Effector memory CD4-positive, alpha-beta T cell (primary cell): ENCODE data around the gene CDC42BPB.

Experiments
- DNase-seq, 3 donors: peaks; one replicate each; pipeline ENCODE4 v3.0.0-alpha.2; 2020
- H3K27ac ChIP-seq: 2 replicates; pipeline ENCODE4 v1.7.0; 2013; ENCODE audit warnings: mild to moderate bottlenecking, low read length, moderate library complexity; ENCODE audit not compliant: insufficient read depth, poor library complexity, severe bottlenecking
- H3K27me3 ChIP-seq: replicated peaks from 2 replicates; pipeline ENCODE4 v1.7.0; 2013; ENCODE audit warnings: mild to moderate bottlenecking, low read length; ENCODE audit not compliant: insufficient read depth, control insufficient read depth, poor library complexity, severe bottlenecking
- H3K36me3 ChIP-seq: 2 replicates; pipeline ENCODE4 v1.7.0; 2013; ENCODE audit warnings: mild to moderate bottlenecking, low read length, moderate library complexity; ENCODE audit not compliant: control insufficient read depth, insufficient read depth
- H3K4me1 ChIP-seq: 2 replicates; pipeline ENCODE4 v1.7.0; 2013; ENCODE audit warnings: low read length, mild to moderate bottlenecking; ENCODE audit not compliant: control insufficient read depth, insufficient read depth, poor library complexity, severe bottlenecking
- H3K4me3 ChIP-seq: 2 replicates; pipeline ENCODE4 v1.7.0; 2013; ENCODE audit warnings: low read length, low read depth, mild to moderate bottlenecking; ENCODE audit not compliant: insufficient read depth, poor library complexity, severe bottlenecking
- H3K9me3 ChIP-seq: 2 replicates; pipeline ENCODE4 v1.7.0; 2013; ENCODE audit warnings: mild to moderate bottlenecking, low read length, moderate library complexity; ENCODE audit not compliant: control insufficient read depth

CDC42BPB gene

DNA sequence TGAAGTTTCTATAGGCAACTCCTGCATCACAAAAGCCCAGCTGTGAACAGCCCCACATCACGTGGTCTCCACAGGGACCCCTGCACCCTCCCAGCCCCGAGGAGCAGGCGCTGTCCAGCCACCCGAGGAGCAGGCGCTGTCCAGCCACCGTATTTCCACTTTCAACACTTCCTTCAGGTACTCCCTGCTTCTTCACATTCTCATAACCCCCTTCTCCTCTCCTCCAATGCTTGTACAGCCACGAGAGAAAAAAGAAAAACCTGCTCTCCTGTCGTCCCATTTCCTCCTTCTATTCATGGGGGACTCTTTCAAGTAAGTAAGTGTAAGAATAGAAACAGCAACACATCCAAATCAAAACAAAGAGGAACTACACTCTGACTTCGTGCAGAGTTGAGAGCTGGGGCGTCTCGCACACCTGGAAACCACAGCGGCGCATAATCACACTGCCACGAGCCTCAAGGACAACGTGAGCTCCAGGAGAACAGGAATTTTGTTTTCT, 11.9 kb downstream of the CDC42BPB start:
- no peak overlapping the region for H3K27ac ChIP-seq
- no peaks in the 10 kb centered on the region for H3K27me3 ChIP-seq
- H3K9me3 ChIP-seq, result no peaks in the 10 kb centered on the region
- H3K36me3 ChIP-seq, result no peaks in the 10 kb centered on the region
- DNase-seq, result no peak
- H3K4me3 ChIP-seq, result no peak overlapping the region
- no peaks in the 10 kb centered on the region for H3K4me1 ChIP-seq

DNA sequence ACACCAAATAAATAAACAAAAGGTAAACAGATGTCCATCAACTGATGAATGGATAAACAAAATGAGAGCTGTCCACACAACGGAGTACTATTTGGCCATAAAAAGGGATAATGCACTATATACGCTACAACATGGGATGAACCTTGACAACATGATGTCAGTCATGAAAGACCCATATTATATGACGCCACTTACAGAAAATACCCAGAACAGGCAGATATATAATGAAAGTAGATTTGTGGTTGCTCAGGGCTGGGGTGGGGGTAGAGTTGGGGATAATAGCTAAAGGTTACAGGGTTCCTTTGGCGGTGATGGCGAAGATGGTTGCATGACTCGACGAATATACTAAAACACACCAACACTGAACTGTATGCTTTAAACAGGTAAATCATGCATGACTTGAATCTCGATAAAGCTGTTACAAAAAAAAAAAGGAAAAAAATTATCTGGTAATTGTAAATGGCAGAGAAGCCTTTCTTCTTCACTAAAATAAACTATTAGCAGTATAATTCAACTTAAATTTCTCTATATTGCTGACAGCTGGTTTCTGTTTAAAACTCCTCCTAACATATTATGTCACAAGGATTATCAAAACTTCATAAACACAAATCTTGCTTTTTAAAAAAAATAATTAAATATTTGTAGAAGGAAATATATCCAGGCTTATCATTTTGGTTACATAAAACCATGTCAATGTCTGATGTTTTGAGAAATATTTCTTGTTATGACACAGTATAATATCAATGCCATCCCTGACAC, 13.9 kb downstream of the CDC42BPB start:
- Histone ChIP-seq H3K4me3 (no peak overlapping the region), H3K27ac (no peak overlapping the region), H3K4me1 (no peaks in the 10 kb centered on the region), H3K36me3 (no peaks in the 10 kb centered on the region), H3K27me3 (no peaks in the 10 kb centered on the region), H3K9me3 (no peaks in the 10 kb centered on the region)
- DNase-seq, result no peak

DNA sequence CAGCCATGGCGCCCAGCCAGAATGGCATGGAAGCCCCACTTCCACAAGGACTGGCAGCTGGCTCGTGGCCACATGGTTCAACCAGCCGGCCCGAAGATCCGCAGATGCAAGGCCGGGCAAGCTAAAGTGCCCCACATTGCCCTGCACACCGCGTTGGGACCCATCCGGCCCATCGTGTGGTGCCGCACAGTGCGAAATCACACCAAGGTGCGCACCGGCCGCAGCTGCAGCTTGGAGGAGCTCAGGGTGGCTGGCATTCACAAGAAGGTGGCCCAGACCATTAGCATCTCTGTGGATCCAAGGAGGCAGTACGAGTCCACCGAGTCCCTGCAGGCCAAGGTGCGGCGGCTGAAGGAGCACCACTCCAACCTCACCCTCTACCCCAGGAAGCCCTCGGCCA, 15.9 kb downstream of the CDC42BPB start:
- no peaks in the 10 kb centered on the region for H3K27me3 ChIP-seq
- DNase-seq, result no peak
- no peaks in the 10 kb centered on the region for H3K4me1 ChIP-seq

DNA sequence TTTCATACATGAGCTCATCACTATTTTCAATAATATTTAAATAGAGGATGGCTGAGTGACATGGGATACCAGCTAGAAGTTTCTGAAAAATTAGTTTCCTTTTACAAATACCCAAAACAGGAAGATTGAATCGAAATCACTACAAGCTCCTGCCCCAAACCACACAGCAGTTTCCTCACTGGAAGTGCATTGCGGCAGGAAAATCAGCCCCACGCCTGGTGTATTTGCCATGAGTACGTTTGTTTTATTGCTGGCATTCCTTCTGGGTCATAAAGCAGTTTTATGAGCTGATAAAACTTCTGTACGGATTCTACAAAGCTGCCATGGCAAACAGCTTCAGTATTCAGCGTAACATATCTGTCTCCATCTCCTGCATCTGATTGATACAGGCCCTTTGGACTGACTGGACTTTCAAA, 23.7 kb downstream of the CDC42BPB start:
- no peaks in the 10 kb centered on the region for H3K27me3 ChIP-seq
- H3K4me3 ChIP-seq, result no peak overlapping the region
- H3K9me3 ChIP-seq, result no peaks in the 10 kb centered on the region
- no peak overlapping the region for H3K27ac ChIP-seq
- no peaks in the 10 kb centered on the region for H3K36me3 ChIP-seq
- DNase-seq, result no peak
- H3K4me1 ChIP-seq, result no peaks in the 10 kb centered on the region

More for the DNA sequence above, 15.9 kb downstream of the CDC42BPB start:
- no peaks in the 10 kb centered on the region for H3K36me3 ChIP-seq
- no peak overlapping the region for H3K27ac ChIP-seq
- H3K9me3 ChIP-seq, result no peaks in the 10 kb centered on the region
- H3K4me3 ChIP-seq, result no peak overlapping the region

- H3K36me3 ChIP-seq, result no peaks in the 10 kb centered on the region
- H3K4me1 ChIP-seq, result no peaks in the 10 kb centered on the region
- no peak overlapping the region for H3K27ac ChIP-seq
- DNase-seq, result no peak
- no peaks in the 10 kb centered on the region for H3K27me3 ChIP-seq
- H3K4me3 ChIP-seq, result no peak overlapping the region
- no peaks in the 10 kb centered on the region for H3K9me3 ChIP-seq
Measured at GRCh38 chr14:103031956-103032355, 25.4 kb downstream of the CDC42BPB start.

DNA sequence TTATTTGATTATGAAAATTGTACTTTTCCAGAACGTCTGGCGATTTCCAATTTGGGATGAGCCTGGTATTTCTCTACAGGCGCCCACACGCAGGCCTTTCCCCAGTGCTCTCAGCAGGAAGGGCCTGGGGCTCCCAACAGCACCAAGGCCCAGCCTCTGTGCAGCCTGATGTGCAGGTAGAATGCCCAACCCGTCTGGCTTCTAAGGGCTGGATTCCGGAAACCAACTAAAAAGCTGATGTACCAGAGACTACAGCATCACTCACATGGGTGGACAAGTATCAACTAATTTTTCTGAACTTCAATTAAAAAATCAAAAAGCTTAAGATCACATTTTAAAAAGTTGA, 25.8 kb downstream of the CDC42BPB start:
- H3K4me3 ChIP-seq, result no peak overlapping the region

DNA sequence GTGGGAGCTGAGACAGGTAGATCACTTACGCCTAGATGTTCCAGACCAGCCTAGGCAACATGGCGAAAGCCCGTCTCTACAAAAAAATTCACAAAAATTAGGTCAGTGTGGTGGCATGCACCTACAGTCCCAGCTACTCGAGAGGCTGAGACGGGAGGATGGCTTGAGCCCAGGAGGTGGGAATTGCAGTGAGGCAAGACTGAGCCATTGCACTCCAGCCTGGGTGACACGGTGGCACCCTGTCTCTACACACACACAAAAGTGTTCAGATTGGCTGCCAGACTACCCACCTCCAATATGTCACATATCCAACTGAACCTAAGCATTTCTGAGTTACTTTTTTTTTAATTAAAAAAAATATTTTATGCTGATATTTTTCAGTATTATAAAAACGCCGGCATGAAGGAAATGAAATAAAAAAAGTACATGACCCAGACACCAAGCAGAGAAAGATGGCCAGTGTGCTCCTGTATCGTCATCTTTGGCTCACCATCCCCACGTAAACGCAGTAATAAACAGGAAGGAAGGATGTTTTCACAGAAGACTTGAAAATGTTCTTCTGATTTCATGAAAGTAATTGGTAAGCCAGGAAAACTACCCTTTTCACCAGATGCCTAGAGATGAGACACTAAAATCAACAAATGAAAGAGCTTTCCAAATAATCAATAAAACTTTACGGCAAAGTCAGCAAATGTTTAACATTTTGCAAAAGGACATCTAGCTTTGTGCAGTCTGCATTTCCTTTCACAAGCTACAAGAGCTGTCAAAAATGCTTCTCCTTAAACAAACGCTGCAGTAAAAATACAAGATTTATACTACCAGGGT, 26.4 kb downstream of the CDC42BPB start:
- no peak for DNase-seq
- H3K4me3 ChIP-seq, result no peak overlapping the region
- H3K4me1 ChIP-seq, result no peaks in the 10 kb centered on the region
- H3K27me3 ChIP-seq, result no peaks in the 10 kb centered on the region
- no peak overlapping the region for H3K27ac ChIP-seq
- H3K9me3 ChIP-seq, result no peaks in the 10 kb centered on the region
- no peaks in the 10 kb centered on the region for H3K36me3 ChIP-seq

More for the DNA sequence above, 25.8 kb downstream of the CDC42BPB start:
- H3K27me3 ChIP-seq, result no peaks in the 10 kb centered on the region
- no peaks in the 10 kb centered on the region for H3K9me3 ChIP-seq
- no peaks in the 10 kb centered on the region for H3K4me1 ChIP-seq
- no peak for DNase-seq
- no peak overlapping the region for H3K27ac ChIP-seq
- H3K36me3 ChIP-seq, result no peaks in the 10 kb centered on the region

DNA sequence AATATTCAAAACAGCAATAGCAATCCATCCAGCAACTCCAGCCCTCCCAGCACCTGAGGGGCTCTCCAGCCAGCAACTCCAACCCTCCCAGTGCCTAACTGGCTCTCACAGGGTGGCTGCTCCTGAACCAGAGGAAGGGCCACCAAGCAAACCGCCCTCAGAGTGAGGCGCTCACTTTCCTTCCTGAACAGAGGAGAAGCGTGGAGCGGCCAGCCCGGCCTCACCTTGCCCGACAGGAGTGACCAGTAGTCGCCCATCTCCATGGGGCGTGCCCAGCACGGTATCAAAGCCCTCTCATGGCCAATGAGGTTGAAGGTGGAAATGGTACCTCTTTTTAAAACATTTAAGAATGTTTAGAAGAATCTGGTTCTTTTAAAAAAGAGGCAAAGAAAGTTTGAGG, 27.4 kb downstream of the CDC42BPB start:
- Histone ChIP-seq H3K27ac (no peak overlapping the region), H3K4me3 (no peak overlapping the region), H3K4me1 (no peaks in the 10 kb centered on the region), H3K9me3 (no peaks in the 10 kb centered on the region), H3K36me3 (no peaks in the 10 kb centered on the region), H3K27me3 (no peaks in the 10 kb centered on the region)
- no peak for DNase-seq

DNA sequence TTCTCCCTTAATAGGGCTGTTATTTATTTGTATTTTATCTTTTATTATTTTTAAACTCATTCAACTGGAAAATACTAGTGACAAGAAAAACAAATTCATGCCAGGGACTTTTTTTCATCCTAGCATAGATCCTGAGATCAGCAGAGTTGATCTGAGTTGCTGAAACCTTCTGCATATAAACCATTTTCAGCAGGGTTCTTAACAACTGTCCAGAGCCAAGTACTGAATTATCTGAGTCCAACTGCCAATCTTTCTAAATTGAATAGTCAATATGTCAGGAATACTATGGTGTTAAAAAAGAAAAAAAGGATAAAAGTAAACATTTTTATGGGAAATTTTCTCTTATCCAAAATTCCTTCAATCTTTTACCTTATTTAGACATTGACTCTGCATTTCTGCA, 28.6 kb downstream of the CDC42BPB start:
- no peak for DNase-seq
- H3K36me3 ChIP-seq, result no peaks in the 10 kb centered on the region
- no peaks in the 10 kb centered on the region for H3K9me3 ChIP-seq
- no peaks in the 10 kb centered on the region for H3K27me3 ChIP-seq
- H3K4me1 ChIP-seq, result no peaks in the 10 kb centered on the region
- H3K4me3 ChIP-seq, result no peak overlapping the region
- H3K27ac ChIP-seq, result no peak overlapping the region

- no peak overlapping the region for H3K27ac ChIP-seq
- no peaks in the 10 kb centered on the region for H3K36me3 ChIP-seq
- no peak overlapping the region for H3K4me3 ChIP-seq
- no peaks in the 10 kb centered on the region for H3K4me1 ChIP-seq
- no peaks in the 10 kb centered on the region for H3K9me3 ChIP-seq
- no peaks in the 10 kb centered on the region for H3K27me3 ChIP-seq
- no peak for DNase-seq
Measured at GRCh38 chr14:103028161-103028767, 29.1 kb downstream of the CDC42BPB start.
